Left ventricle myocardium superior (tissue), 1 donor: Measurements from ENCODE around the gene MAGEA4. TPM values are rescaled to one million over a fixed set of nuclear protein-coding genes. Genes with fewer than 3 reads are reported as not detected.
A peak's percentile ranks its signal among the peaks of the same experiment; 100 is the strongest.
"Not testable (repeated sequence)": the region's sequence is repeated elsewhere in the genome, so short reads cannot be mapped to it uniquely, and the experiment has no call there.

Experiments used
- ATAC-seq: fragments of 200-7000 bp; cut with Tn5 transposase; one replicate; pipeline ENCODE4 v1.9.1; 2020; ENCODE audit warnings: mild to moderate bottlenecking, moderate library complexity
- DNase-seq: peaks from one replicate; pipeline ENCODE4 v3.0.0-alpha.2; 2020
- intact Hi-C: fragments of 100-400 bp; cut with micrococcal nuclease; formaldehyde crosslinking; loops from one replicate; pipeline ENCODE4 v1.11.0; 2022
- long read RNA-seq: library from polyadenylated mRNA; unstranded; transcript quantifications from one replicate; pipeline ENCODE4 v2.0.0, GENCODE V29; 2021
- total RNA-seq: library from RNA; stranded (reverse); fragmentation: NEBNext Ultra II Directional; extraction: Animal tissue kit (Norgen Biotek cat#: 25700); gene quantifications from one replicate; pipeline ENCODE4 v1.2.1, GENCODE V29; 2021
- donor health status: DM: no; HTN: yes; CAD: no; lungs with severe emphysema.

Gene MAGEA4, protein sequence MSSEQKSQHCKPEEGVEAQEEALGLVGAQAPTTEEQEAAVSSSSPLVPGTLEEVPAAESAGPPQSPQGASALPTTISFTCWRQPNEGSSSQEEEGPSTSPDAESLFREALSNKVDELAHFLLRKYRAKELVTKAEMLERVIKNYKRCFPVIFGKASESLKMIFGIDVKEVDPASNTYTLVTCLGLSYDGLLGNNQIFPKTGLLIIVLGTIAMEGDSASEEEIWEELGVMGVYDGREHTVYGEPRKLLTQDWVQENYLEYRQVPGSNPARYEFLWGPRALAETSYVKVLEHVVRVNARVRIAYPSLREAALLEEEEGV
- total RNA-seq, result not detected
- long read RNA-seq, result 0 reads

DNA sequence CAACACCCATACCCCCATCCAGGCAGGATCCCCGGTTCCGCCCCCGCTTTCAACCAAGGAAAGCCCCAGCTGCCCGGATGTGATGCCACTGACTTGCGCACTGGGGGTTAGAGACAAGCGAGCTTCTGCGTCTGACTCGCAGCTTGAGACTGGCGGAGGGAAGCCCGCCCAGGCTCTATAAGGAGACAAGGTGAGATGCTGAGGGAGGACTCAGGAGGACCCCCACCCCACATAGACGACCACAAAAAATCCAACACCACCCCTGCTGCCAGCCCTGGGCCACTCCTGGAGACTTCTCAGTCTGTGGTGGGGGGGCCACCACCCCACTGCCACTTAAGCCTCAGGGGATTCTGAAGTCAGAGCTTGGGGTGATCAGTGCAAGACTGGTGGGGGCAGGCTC is at the start of gene MAGEA4:
MAGEA4 (plus strand) TSS at position 110 of the 400 bp plus-strand sequence. CDS start 10,776 bp downstream, outside the sequence.
- no peak for ATAC-seq
- DNase-seq, result no peak

DNA sequence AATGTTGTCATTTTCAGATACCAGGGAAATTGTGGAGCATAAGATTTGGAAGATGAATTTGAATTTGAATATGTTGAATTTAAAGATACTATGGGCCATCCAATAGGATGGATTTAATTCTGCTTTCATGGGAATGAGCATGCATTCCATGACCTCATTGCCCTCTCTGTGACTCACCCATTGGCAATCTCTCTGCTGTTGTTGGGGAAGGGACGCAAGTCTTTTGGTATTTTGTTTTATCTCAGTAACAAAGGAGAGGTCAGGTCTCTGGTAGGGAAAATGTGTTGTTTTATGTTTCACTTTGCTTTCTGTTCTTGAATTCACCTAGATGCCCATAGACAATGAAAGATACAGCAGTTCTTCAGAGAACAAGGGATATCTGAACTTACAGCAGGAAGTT is 42.1 kb upstream of the MAGEA4 start:
- ATAC-seq, result no peak
- no peak for DNase-seq
- intact Hi-C loops, result no loop called here

More for the DNA sequence above, at the start of gene MAGEA4:
- intact Hi-C loops, result no loop called here

DNA sequence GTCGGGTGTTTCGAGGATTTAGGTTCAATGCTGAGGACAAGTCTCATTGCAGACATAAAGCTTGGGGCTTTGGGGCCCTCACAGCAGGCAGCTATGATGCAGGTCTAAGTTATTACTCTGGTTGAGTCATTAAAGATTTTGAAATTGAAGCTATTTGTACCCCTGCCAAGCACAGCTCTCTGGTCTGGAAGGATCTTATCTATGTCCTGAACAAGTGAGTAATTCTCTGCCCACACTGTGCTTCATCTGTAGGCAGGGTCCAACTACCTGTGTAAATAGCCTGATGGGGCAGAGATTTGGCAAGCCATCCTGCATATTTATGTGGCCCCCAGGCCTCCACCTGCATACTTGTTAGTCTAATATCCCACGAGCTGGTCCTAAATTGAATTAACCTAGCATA is 41.4 kb upstream of the MAGEA4 start:
- intact Hi-C loops, result no loop called here
- DNase-seq, result no peak
- peak; percentile 73 for ATAC-seq

DNA sequence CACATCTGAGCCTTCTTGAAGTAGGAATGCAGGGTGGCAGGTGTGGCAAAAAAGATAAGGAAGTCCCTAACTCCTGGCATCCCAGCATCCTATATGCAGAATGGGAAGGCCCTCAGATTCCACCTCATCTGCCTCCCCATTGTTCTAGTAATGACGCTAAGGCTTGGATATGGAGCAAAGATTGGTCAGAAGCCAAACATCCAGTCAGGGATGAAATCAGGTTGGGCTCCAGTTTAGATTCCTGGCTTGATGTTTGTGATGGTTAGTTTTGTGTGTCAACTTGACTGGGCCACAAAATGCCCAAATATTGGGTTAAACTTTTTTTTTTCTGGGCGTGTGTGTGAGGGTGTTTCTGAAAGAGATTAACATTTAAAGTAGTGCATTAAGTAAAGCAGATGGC is 39.6 kb upstream of the MAGEA4 start:
- DNase-seq (no peak), ATAC-seq (no peak)
- intact Hi-C loops, result no loop called here

DNA sequence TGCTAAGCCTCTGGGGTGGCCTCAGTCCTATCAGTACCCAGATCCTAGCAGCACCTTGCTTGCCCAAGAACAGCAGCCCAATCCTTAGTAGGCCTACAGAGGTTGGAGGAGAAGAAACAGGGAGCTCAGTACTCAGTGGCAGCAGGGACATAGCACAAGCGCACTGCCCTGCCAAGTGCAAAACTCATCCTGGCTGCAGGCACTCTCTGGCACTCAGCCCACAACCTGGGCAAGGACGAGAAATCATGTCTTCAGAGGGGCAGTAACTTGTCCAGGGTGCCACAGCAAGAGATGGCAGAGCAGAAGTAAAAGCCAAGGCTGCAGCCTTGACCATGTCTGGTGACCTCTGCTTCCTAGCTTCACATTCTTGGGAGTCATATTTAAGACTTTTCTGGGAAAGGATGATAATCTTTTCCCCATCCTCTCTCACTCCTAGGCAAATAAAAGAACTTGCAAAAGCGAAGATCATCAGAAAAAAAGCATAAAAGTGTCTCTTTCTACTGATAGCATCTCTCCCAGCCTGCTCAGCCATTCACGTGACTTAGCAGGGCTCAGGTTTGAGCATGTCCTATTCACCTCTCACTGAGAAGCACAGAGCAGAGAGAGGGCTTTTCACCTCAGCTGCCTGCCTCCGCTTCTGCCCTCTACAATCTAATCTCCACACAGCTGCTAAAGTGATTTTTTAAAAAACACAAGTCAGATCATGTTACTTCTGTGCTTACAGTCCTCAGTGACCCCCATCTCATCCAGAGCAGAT is 37.2 kb upstream of the MAGEA4 start:
- DNase-seq (peak; percentile 24), ATAC-seq (no peak)
- intact Hi-C loops, result no loop called here

DNA sequence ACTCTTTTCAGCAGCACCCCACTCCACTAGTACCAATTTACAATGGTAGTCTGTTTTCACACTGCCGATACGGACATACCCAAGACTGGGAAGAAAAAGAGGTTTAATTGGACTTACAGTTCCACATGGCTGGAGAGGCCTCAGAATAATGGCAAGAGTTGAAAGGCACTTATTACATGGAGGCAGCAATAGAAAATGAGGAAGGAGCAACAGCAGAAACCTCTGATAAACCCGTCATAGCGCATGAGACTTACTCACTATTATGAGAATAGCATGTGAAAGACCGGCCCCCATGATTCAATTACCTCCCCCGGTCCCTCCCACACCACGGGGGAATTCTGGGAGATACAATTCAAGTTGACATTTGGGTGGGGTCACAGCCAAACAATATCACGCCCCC is 34.1 kb upstream of the MAGEA4 start:
- DNase-seq (no peak), ATAC-seq (no peak)
- intact Hi-C loops, result no loop called here

DNA sequence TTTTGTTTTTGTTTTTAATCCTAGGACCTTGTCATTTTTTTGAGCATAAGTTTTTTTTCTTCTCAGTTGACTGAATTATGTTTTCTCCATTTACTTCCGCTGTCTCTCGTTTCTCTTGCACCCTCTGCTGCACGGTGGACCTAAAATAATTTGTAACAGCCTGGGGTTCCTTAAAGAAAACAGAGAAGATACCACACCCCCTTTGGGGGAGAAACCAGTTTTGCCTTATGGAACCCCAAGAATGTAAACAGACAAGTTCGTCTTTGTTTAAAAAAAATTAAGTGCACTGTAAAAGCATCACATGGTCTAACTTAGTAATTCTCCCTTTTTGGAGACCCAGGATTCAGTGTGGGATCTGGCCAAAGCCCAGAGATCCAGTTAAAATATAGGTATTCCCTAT is 32.8 kb upstream of the MAGEA4 start:
- intact Hi-C loops, result no loop called here
- DNase-seq (no peak), ATAC-seq (no peak)

DNA sequence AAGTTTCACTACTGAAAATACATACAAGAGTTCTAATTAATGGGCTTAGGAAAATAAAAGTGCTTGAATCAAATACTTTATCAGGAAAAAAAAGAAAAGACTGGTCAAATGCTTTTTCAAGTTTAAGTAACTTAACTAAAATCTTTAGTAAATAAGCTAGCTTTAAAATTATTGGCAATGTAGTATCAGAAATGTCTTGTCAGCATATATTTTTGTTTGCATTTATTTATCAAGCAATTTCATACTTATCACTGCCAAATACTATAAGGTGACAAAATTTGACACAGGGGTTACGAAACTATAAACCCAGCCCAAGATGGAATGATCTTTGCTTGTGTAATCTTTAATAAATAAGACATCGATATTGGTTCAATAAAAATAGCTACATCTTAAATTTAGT is 31.8 kb upstream of the MAGEA4 start:
- ATAC-seq (no peak), DNase-seq (no peak)
- intact Hi-C loops, result no loop called here

DNA sequence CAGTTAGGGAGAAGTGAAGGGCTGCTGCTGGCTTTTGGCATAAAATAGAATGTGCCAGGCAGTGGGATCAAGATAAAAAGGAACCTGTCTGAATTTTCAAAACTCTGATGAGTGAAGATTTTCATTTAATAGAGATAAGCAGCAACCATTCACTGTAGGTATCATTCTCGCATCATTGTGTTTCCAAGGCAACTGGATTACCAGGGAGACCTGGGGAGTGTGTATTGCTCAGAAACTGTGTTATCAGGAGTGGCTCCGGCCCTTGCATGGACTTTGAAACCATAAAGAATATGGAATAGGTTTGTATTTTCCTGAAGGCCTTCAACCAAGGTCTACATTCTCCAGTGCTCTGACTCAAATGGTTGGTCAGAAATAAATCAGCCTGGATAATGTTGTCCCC is 23.3 kb upstream of the MAGEA4 start:
- ATAC-seq, result no peak
- intact Hi-C loops, result no loop called here
- DNase-seq, result no peak

DNA sequence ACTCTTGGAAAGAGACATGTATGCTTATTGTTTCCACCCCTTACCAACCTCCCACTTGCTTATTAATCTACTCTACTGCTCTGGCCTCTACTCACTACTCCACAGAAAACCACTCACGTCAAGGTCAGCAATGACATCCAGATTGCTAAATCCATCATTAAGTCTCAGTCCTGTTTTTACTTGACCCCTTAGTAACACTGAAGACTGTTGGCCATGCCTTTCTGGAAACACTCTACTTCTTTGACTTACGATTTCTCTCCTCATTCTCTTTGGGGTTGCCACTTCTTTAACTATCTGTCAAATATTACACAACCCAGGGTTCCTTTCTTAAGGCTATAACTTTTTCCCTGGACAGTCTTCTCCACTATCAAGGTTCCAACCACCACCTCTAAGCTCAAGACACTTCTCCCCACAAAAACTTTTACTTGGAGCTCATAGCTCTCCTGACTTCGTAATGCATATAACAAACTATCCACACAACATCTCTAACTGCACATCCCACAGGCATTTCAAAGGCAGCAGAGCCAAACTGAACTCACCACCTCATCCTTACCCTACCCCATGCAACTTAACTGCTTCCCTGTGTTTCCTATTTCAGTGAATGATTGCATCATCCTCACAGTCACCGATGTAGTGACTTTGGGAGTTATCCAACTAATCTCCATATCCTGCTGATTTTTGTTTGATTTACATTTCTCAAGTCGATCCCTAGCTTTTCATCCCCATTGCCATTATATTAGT is 15.8 kb upstream of the MAGEA4 start:
- DNase-seq (no peak), ATAC-seq (no peak)
- intact Hi-C loops, result no loop called here

DNA sequence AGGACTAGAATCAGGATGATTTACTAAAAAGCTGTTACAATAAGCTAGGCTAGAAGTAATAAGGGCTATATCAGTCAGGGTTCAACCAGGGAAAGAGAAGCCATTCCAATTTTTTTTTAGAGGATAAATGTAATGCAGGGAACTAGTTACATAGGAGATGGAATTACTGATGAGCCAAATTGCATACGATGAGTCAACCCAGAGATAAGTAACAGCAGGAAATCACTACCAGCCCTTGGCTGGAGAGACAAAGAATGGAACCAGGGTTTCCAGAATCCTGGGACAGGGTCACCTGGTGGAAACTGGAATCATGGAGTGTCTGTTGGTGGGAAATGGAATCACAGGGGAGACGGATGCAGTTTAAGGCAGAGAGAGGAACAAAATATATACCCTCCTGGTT is 13.1 kb upstream of the MAGEA4 start:
- DNase-seq (no peak), ATAC-seq (no peak)
- intact Hi-C loops, result no loop called here

DNA sequence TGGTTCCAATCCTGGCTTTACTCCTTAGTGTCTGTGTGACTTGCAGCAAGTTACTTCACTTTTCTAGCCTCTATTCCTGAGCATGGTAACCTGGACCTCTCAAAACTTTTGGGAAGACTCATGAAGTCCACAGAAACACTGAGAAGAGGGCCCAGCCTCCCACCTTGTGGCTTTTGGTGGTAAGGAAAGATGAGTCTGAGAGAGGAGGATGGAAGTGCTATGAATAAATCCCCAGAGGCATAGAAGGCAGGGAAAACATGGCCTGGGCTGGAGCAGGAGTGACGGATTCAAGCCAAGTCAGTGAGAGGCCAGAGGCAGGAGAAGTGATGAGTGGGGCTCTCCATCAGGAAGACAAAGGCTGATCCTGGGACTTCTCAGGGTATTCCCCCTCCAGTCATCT is 10.9 kb upstream of the MAGEA4 start:
- DNase-seq (no peak), ATAC-seq (no peak)
- intact Hi-C loops, result no loop called here

DNA sequence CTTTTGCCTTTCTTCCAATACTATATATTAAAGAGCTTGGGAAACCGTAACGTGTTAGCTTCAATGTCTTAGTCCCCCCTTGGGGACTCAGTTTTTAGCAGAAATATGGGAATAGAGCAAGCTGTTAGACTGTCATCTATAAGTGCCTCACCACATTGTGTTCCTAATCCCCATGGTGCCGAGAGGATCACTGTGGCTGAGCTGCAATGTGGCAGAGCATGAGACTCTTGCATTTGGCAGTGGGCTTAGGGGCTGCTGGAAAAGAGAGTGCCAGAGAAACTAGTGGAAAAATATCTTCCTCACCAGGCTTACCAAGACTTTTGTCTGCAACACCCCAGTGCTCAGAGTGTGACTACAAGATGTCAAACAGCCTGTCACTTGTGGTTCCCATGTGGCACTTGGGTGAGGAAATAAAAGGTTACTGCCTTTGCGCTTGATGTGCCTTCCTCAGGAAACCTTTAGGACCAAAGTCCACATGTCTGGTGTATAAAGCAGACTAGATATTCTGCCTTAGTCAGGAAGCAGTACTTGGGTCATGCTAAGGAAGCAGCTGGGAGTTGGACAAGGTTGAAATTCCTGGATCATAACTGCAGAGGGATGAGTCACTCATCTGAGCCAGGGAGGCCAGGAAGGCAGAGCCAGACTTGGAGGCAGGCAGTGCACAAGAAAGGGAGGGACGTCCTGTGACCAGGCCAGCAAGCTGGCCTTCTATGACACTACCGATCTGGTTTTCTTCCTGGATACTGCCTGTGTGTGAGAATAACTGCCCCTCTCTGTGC is 9.7 kb upstream of the MAGEA4 start:
- intact Hi-C loops, result no loop called here
- DNase-seq (peak; percentile 41), ATAC-seq (peak; percentile 96)

DNA sequence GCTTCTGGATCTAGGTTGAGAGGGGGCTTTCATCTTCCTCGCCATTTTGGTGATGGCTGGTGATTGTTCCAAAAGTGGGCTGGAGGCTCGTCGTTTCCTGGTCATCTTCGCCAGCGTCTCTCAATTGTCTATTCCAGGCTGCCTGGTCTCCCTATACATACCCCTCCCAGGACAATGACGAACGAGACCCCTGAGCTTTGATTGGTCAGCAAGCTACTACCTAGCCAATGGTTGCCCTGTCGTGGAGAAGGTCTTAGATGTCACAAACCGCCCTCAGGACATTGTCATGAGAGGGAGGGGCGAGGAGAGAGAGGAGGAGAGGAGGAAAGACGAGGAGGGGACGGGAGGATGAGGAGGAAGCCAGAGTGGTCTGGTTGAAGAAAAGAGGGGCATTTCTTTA is 7.7 kb upstream of the MAGEA4 start:
- intact Hi-C loops, result no loop called here
- DNase-seq (no peak), ATAC-seq (no peak)

DNA sequence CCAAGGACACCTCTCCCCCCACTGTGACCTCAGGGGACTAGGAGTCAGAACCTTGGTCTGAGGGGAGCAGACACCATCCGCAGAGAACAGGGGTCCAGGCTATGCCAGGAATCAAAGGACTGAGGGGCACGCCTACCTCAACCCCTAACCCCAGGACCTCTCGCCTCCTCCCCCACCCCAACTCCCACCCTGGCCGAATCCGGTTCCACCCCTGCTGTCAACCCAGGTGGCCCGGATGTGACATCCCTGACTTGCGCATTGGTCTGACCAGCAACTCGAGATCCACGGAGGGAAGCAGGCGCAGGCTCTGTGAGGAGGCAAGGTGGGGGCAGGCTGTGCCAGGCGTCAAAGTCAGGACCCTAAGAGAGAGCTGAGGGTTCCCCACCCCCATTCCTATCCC is 468 bp upstream of the MAGEA4 start:
- intact Hi-C loops, result no loop called here
- DNase-seq, result no peak
- no peak for ATAC-seq

DNA sequence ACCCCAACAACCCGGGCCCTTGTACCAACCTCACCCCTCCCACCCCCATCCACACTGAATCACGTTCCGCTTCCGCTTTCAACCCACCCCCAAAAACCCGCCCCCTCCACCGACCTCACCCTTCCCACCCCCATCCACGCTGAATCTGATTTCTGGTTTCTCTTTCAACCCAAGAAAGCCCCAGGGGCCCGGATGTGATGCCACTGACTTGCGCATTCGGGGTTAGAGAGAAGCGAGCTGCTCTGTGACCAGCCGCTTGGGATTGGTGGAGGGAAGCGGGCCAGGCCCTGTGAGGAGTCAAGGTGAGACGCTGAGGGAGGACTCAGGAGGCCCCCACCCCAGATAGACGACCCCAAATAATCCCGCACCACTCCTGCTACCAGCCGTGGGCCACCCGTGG is 6.0 kb downstream of the MAGEA4 start:
- DNase-seq, ATAC-seq, intact Hi-C loops: not testable (repeated sequence)

DNA sequence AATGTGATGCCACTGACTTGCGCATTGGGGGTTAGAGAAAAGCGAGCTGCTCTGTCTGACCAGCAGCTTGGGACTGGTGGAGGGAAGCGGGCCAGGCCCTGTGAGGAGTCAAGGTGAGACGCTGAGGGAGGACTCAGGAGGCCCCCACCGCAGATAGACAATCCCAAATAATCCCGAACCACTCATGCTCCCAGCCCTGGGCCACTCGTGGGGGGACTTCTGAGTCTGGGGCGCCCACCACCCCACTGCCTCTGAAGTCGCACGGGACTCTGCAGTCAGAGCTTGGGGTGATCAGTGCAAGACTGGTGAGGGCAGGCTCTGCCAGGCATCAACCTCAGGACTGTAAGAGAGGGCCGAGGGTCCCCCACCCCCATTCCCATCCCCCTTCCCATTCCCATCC is 6.9 kb downstream of the MAGEA4 start:
- ATAC-seq (no peak), DNase-seq (no peak)

DNA sequence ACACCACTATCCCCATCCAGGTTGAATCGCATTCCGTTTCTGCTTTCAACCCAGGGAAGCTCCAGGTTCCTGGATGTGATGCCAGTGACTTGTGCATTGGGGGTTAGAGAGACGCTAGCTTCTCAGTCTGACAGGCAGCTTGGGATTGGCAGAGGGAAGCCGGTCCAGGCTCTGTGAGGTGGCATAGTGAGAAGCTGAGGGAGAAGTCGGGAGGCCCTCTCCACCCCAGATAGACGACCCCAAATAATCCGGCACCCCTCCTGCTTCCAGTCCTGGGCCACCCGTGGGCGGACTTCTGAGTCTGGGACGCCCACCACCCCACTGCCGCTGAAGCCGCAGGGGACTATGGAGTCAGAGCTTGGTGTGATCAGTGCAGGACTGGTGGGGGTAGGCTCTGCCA is 7.4 kb downstream of the MAGEA4 start:
- DNase-seq (no peak), ATAC-seq (no peak)
- intact Hi-C loops, result no loop called here

More for the DNA sequence above, 6.9 kb downstream of the MAGEA4 start:
- intact Hi-C loops, result no loop called here

DNA sequence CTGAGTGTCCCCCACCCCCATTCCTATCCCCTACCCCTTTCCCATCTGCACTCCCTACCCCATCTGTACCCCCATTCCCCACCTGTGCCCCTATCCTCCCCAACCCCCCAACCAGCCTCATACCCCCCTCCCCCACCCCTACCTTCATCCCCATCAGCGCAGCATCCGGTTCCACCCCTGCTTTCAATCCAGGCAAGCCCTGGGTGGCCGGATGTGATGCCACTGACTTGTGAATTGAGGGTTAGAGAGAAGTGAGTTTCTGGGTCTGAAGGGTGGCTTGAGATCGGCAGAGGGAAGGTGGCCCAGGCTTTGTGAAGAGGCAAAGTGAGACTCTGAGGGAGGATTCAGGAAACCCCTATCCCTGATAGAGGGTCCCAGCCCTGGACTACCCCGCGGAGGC is 7.8 kb downstream of the MAGEA4 start:
- ATAC-seq (no peak), DNase-seq (no peak)
- intact Hi-C loops, result no loop called here
